Loucy (cell line): ENCODE results near the gene XIST.

Experiments
- H2AFZ ChIP-seq: fragments of 200-600 bp; sonication (generic); 2 replicates; pipeline ENCODE4 v1.6.0; 2016; ENCODE audit warnings: antibody characterized with exemption, mild to moderate bottlenecking, low read length, moderate library complexity
- H3F3A ChIP-seq: fragments of 200-600 bp; 2 replicates; pipeline ENCODE4 v1.6.0; 2016; ENCODE audit warnings: antibody characterized with exemption, low read depth, mild to moderate bottlenecking
- H3K27me3 ChIP-seq: fragments of 200-600 bp; sonication (generic); 2 replicates; pipeline ENCODE4 v1.6.1; 2014; ENCODE audit warnings: low read length, mild to moderate bottlenecking; ENCODE audit not compliant: insufficient read depth, poor library complexity, severe bottlenecking
- H3K36me3 ChIP-seq: fragments of 200-600 bp; sonication (generic); 2 replicates; pipeline ENCODE4 v1.6.1; 2016; ENCODE audit warnings: low read length; ENCODE audit not compliant: insufficient read depth
- H3K4me1 ChIP-seq: fragments of 200-600 bp; sonication (generic); 2 replicates; pipeline ENCODE4 v1.5.1; 2014; ENCODE audit warnings: low read length, mild to moderate bottlenecking; ENCODE audit not compliant: insufficient read depth, poor library complexity, severe bottlenecking
- H3K4me2 ChIP-seq: fragments of 200-600 bp; sonication (generic); 2 replicates; pipeline ENCODE4 v1.6.0; 2014; ENCODE audit warnings: antibody characterized with exemption, low read length, low read depth, mild to moderate bottlenecking; ENCODE audit not compliant: poor library complexity, severe bottlenecking
- H3K4me3 ChIP-seq: fragments of 200-600 bp; sonication (generic); 2 replicates; pipeline ENCODE4 v1.5.1; 2014; ENCODE audit warnings: low read length, mild to moderate bottlenecking, mixed read lengths; ENCODE audit not compliant: poor library complexity, severe bottlenecking
- H3K79me2 ChIP-seq: fragments of 200-600 bp; sonication (generic); 2 replicates; pipeline ENCODE4 v1.6.1; 2014; ENCODE audit warnings: low read length; ENCODE audit not compliant: insufficient read depth
- H3K9ac ChIP-seq: fragments of 200-600 bp; sonication (generic); 2 replicates; pipeline ENCODE4 v1.6.0; 2014; ENCODE audit warnings: mild to moderate bottlenecking, low read depth, low read length, moderate library complexity; ENCODE audit not compliant: poor library complexity, severe bottlenecking
- H3K9me2 ChIP-seq: fragments of 200-600 bp; sonication (generic); replicated peaks from 2 replicates; pipeline ENCODE4 v1.6.1; 2016; ENCODE audit warnings: low read depth, low read length, mixed read lengths
- H3K9me3 ChIP-seq: fragments of 200-600 bp; sonication (generic); 2 replicates; pipeline ENCODE4 v1.6.1; 2014; ENCODE audit warnings: mild to moderate bottlenecking, antibody characterized with exemption, low read length, low read depth; ENCODE audit not compliant: insufficient read depth
- H4K20me1 ChIP-seq: fragments of 200-600 bp; sonication (generic); 2 replicates; pipeline ENCODE4 v1.6.0; 2014; ENCODE audit warnings: antibody characterized with exemption, low read length, mild to moderate bottlenecking; ENCODE audit not compliant: insufficient read depth, poor library complexity, severe bottlenecking
- EZH2phosphoT487 ChIP-seq: fragments of 200-600 bp; IDR thresholded peaks from 2 replicates; pipeline ENCODE4 v1.6.1; 2018; ENCODE audit warnings: antibody characterized with exemption, mild to moderate bottlenecking, moderate library complexity, borderline replicate concordance
- TF ChIP-seq, protein P1 (sequence below): fragments of 200-600 bp; sonication (generic); conservative IDR thresholded peaks from 2 replicates; pipeline ENCODE4 v1.5.1; 2014; ENCODE audit warnings: mild to moderate bottlenecking, antibody characterized with exemption, low read length

XIST gene

GRCh38 chrX:73876911-73877310 is 24.4 kb upstream of the XIST start:
- H3K79me2 ChIP-seq, result no peaks in the 10 kb centered on the region
- TF ChIP-seq, protein P1, sequence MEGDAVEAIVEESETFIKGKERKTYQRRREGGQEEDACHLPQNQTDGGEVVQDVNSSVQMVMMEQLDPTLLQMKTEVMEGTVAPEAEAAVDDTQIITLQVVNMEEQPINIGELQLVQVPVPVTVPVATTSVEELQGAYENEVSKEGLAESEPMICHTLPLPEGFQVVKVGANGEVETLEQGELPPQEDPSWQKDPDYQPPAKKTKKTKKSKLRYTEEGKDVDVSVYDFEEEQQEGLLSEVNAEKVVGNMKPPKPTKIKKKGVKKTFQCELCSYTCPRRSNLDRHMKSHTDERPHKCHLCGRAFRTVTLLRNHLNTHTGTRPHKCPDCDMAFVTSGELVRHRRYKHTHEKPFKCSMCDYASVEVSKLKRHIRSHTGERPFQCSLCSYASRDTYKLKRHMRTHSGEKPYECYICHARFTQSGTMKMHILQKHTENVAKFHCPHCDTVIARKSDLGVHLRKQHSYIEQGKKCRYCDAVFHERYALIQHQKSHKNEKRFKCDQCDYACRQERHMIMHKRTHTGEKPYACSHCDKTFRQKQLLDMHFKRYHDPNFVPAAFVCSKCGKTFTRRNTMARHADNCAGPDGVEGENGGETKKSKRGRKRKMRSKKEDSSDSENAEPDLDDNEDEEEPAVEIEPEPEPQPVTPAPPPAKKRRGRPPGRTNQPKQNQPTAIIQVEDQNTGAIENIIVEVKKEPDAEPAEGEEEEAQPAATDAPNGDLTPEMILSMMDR, result no peak
- no peak for TF ChIP-seq EZH2phosphoT487
- no peak overlapping the region for H3K4me3 ChIP-seq
- no peak overlapping the region for H3K4me2 ChIP-seq
- H3F3A ChIP-seq, result no peaks in the 10 kb centered on the region
- H3K9me2 ChIP-seq, result no peaks in the 10 kb centered on the region
- H3K9ac ChIP-seq, result no peak overlapping the region
- H4K20me1 ChIP-seq, result no peaks in the 10 kb centered on the region
- H3K4me1 ChIP-seq, result no peaks in the 10 kb centered on the region
- H3K36me3 ChIP-seq, result no peaks in the 10 kb centered on the region
- no peaks in the 10 kb centered on the region for H3K9me3 ChIP-seq
- no peak overlapping the region for H2AFZ ChIP-seq
- H3K27me3 ChIP-seq, result peaks cover 9% of the 10 kb centered on the region

GRCh38 chrX:73868916-73869315 is 16.4 kb upstream of the XIST start:
- H2AFZ ChIP-seq, result no peak overlapping the region
- H3K4me3 ChIP-seq, result no peak overlapping the region
- no peaks in the 10 kb centered on the region for H3K79me2 ChIP-seq
- H4K20me1 ChIP-seq, result no peaks in the 10 kb centered on the region
- TF ChIP-seq, protein P1, result no peak
- no peak for TF ChIP-seq EZH2phosphoT487
- no peaks in the 10 kb centered on the region for H3K4me1 ChIP-seq
- H3K4me2 ChIP-seq, result no peak overlapping the region
- H3K9me2 ChIP-seq, result no peaks in the 10 kb centered on the region
- H3F3A ChIP-seq, result no peaks in the 10 kb centered on the region
- H3K9me3 ChIP-seq, result no peaks in the 10 kb centered on the region
- no peaks in the 10 kb centered on the region for H3K36me3 ChIP-seq
- peaks cover 9% of the 10 kb centered on the region for H3K27me3 ChIP-seq
- H3K9ac ChIP-seq, result no peak overlapping the region

GRCh38 chrX:73867144-73867543 is 14.6 kb upstream of the XIST start:
- Histone ChIP-seq H3K9me2 (no peaks in the 10 kb centered on the region), H3K4me2 (no peak overlapping the region), H3K79me2 (no peaks in the 10 kb centered on the region), H3K4me1 (no peaks in the 10 kb centered on the region), H3K9ac (no peak overlapping the region), H2AFZ (no peak overlapping the region), H3K27me3 (peaks cover 5% of the 10 kb centered on the region), H3K36me3 (no peaks in the 10 kb centered on the region), H4K20me1 (no peaks in the 10 kb centered on the region), H3K4me3 (no peak overlapping the region), H3K9me3 (no peaks in the 10 kb centered on the region), H3F3A (no peaks in the 10 kb centered on the region)
- TF ChIP-seq, protein P1, result no peak
- no peak for TF ChIP-seq EZH2phosphoT487
